HG03196 (cell line): ENCODE results near the gene DMD.
"Not testable (repeated sequence)": the region's sequence is repeated elsewhere in the genome, so short reads cannot be mapped to it uniquely, and the experiment has no call there.

ENCODE experiments used
- ATAC-seq: cut with Tn5 transposase; IDR thresholded peaks from one replicate; pipeline ENCODE4 v1.9.1; 2021; ENCODE audit not compliant: unreplicated experiment

DMD gene

DNA sequence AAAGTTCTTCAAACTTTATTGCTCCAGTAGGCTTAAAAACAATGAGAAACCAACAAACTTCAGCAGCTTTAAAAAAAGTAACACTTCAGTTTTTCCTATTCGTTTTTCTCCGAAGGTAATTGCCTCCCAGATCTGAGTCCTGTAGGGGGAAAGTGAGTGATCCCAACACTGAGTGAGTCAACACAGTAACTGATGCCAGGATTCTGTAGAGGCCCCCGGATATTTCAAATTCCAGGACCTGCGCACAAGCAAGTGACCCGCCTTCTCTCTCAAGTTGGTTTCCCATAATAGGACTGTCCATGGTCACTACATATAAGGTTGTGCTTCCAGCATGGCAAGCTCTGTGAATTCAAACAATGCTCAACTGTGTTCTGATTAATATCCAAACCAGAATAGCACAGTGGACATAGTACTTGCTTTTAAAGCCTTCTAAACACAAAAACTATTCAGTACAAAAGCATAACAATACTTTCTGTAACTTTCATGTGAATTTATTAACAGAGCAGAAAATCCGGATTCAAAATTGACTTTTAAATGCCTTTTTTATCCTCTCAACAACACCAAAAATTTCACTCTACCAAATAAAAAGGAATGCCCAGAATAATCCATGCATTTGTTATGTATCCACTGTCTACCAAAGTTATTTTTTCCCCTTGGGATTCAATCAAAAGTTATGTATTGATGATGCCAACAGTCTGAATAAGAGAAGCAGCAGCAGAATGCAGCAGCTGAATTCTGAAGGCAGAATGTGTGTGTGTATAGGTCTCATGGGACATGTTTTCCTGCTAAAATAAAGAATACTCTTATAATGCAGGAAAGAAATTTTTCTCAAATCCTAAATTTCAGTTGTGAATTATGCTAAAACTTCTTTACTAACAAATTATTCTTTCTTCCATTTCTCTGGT lies at the start of gene DMD:
Gene DMD, minus strand, starts transcription at position 194 of the 905 bp plus-strand sequence. CDS start 237 bp downstream, outside the sequence.
- ATAC-seq: no peak

DNA sequence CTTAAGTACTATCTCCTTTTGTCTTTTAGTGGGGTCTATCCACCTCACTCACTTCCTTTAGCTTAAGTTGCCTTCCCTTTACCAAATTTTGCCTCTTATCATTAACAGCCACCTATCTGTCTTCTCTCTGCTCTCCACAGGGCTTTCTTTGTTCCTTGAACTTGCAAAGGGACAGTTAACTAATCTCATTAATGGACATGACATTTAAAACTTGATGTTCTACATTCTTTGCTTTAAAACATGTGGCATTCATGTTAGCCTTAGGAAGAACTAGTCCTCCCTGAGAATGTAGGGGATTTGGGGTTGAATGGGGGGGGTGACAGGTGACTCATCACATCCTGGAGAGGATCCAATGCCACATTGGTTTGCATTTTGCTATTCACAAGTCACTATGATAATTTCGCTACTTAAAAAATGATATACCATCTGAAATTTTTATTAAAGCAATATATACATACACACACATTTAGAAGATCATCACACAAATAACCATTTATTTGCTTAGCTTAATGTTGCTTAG lies 41.0 kb upstream of the DMD start:
- no peak for ATAC-seq

GRCh38 chrX:33218819-33219218 lies 7.5 kb upstream of the DMD start:
- no peak for ATAC-seq

- ATAC-seq: no peak
Observed at GRCh38 chrX:33210156-33210555, 1.2 kb downstream of the DMD start.

- no peak for ATAC-seq
Observed at GRCh38 chrX:33207056-33207455, 4.3 kb downstream of the DMD start.

- ATAC-seq: no peak
Observed at GRCh38 chrX:33205321-33205720, 6.0 kb downstream of the DMD start.

DNA sequence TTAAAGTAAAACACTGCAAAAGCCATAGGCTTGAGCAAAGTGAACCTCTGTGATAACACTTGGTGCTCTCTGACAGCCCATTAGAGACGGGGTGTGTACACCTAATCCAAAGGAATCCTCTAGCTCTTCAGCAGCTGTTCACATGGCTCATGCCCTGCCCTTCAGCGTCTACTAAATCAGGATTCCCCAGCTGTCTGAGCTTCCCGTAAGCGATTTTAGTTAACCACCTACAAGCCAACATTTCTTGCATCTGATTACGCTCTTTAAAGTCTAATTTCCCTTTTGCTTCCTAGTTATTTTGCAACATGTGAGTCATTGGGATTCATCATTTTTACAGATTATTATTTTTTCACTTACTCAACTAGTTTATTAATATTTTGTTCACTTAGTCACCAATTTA lies 6.5 kb downstream of the DMD start:
- no peak for ATAC-seq

DNA sequence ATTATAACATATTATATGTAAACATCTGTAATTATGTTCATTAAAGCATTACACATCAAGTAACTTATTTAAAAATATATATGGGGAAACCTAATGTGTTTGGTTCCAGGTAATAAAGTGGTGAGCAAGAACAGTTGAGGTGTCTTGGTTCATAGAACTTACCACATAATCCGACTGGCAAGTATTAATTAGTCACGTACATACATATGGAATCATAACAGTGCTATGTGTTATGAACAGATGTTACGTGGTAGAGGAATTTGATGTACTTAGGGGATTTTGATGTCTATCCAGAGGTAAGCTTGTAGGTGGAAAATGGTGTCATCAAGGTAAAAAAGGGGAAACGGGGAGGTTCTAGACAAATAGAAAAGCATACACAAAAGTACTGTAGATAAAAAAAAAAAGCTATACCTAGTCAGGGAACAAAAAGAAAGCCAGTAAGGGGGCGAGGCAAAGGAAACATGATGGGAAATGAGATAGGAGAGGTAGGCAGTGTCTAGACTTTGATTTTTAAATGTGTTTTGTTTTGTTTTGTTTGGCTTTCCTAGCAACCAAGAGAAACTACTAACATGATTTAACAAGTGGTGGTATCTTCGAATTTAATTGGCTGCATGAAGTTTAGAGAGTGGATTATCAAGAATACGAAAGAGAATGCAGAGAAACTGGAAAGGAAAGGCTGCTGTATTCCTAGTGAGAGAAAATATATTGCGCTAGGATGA lies 12.6 kb downstream of the DMD start:
- ATAC-seq: no peak

GRCh38 chrX:33195698-33196097 lies 15.7 kb downstream of the DMD start:
- ATAC-seq: no peak

- ATAC-seq: no peak
Observed at GRCh38 chrX:33194876-33195433, 16.4 kb downstream of the DMD start.

DNA sequence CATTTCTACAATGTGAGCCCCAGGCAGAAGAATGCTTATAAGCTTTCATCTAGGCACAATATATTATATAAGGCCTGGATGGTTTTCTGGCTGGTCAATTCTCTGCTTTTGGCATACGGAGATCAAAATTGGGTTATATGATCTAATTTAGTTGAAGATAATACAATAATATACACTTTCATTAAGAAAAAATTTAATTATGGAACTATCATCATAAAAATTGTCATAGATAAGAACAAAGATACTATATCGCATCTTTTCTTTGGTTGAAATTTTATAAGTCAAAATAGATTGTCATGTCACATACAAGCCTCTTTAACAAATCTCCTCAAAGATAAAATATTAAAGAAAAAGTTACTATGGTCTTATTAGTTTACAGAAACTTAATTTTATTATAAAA lies 17.1 kb downstream of the DMD start:
- ATAC-seq: no peak

DNA sequence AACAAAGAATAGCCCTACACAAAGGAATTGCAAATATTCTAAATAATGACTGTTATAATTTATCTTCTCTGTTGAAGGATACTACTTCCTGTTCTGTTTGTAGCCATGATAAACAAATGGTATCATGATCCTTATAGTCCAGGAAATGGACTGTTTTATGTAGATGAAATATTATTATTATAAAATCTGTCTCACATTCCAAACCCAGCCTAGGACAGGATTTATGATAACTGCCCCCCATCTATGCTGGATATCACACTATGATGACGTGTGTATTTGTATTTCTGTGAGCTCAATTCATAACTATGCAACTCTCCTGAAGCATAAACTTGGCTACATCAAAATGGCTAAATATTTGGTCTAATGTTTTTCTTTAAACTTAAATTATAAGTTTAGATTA lies 21.3 kb downstream of the DMD start:
- ATAC-seq: no peak

DNA sequence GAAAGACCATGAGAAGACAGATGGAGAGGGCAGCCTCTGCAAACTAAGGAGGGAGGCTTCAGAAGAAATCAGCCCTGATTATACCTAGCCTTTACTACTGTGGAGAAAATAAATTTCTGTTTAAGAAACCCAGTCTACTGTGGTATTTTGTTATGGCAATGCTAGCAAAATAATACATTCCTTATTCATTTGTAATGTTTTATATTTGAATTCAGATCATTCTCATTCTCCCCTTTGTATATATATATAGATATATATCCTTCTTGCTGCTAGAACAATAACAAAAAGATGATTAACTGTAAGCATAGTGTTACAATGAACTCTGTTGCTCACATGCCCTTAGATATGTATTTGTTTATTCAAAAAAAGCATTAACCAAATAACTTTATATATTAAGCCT lies 22.5 kb downstream of the DMD start:
- ATAC-seq: no peak

DNA sequence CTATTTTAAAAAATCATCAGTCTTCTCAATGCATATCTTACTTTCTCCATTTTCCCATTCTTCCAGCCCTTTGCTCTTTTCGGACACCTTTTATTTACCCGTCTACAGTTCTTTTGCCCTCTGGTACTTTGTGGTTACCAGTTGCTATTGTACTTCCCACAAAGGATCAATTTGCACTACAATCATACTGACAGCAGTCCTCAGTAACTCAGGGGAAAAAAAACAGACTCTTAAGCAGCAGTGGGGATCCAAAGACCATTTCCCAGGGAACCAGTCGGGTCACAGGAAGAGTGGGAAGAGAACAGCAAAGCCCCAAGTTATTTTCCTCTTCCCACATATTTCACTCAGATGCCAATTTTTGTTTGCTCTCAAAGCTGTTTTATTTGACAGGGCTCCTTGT lies 23.1 kb downstream of the DMD start:
- no peak for ATAC-seq

- not testable (repeated sequence) for ATAC-seq
Observed at GRCh38 chrX:33184803-33185202, 26.5 kb downstream of the DMD start.

DNA sequence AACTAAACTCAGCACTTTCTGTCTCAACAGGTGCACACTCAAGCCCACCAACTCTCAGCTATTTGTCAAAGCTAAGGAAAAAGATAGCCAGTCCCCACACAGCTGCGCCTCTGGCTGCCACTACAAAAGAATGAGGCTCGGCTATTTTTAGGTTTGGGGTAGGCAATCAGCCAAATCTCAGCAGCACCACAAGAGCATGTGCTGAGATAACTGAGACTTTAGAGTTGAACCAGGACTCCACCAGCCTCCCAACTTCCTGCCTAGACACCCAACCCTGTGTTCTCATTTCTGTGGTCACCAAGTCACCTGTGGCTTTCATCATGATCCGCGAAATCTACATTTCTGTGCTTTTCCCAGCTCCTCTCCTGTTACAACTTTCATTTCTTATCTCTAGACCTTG lies 28.0 kb downstream of the DMD start:
- ATAC-seq: no peak

DNA sequence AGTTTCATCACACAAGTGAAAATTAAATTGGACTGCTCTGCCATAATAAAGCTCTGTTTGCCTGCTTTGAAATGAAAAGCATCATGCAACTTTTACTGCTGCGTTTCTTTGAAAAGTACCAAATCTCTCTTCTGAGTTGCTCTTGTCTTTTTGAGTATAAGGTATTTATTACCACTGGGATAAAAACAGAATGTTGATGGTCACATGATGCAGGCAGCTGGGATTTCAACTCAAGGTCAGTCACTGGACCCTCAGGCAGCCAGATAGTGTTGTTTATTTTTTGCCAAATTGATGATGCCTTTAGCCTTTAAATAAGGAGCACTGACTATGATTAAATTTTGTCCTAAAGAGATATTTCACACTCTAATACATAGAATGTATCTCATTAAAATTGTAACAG lies 32.7 kb downstream of the DMD start:
- no peak for ATAC-seq

DNA sequence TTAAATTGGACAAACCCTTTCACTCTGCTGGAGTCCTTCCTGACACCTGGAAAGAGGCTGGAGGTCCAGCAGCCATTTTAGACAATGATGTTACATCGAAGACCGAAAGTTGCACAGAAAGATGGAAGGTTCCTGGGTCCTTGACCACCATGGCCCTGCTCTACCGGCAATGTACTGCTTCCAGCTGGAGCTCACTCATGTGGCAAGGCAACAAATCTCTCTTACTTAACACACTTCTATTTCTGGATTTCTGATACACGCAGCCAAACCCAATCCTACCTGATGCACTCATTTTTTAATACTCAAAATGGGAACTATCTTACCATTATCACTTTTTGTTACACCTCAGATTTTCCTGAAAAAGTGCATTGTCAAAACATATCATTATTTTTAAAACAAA lies 33.1 kb downstream of the DMD start:
- ATAC-seq: no peak

DNA sequence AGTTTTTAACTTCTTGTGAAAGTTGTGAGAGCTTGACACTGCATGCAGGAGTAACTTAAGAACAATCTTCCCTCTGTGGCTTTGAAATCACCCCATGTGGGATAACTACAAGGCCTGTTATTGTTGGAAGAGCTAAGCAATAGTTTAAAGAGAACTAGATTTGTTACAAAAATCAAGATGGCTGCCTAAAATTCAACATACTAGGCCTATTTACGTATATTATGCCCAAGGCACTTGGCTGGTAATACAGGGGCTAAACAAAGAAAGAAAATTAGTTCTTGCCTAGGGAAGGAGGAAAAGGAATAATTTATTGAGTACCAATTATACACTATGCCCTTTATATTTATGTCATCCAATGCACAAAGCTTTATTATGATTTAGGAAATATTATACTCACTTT lies 36.1 kb downstream of the DMD start:
- ATAC-seq: no peak

DNA sequence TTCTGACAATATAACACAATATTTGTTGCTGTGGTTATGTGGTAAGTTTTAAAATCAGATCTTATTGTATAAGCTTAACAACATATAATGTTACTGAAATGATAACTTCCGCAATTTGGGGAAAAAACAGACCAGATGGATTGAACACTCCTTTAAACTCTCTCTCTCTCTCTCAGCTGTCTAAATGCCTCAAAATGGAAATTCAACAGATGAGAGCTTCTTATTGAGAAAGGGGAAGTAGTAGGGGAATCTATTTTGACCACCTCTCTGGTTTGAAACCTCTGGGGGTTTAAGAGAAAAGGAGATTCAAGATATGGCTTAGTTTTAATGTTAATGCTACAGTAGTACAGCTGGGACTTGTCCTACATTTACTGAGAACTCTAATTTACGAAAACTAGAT lies 40.3 kb downstream of the DMD start:
- no peak for ATAC-seq

GRCh38 chrX:33161829-33162228 lies 49.5 kb downstream of the DMD start:
- no peak for ATAC-seq

- no peak for ATAC-seq
Observed at GRCh38 chrX:33160273-33160672, 51.1 kb downstream of the DMD start.
